Panc1 (cell line): ENCODE data around the gene RHEX. TPM values are rescaled to one million over a fixed set of nuclear protein-coding genes. Genes with fewer than 3 reads are reported as not detected.

Experiments used
- ATAC-seq: fragments of 200-7000 bp; cut with Tn5 transposase; 2 replicates; pipeline ENCODE4 v1.9.1; 2020; ENCODE audit warnings: mild to moderate bottlenecking, moderate library complexity
- BruUV-seq: library from RNA; stranded (reverse); fragments of 400-500 nt; replicated peaks from 2 replicates; lab custom pipeline; 2021; lab: Mats Ljungman, UMichigan
- CTCF ChIA-PET: fragments of 300-600 bp; sonication (Branson Sonifier 250); formaldehyde crosslinking; loops from one replicate; lab custom pipeline; 2022; ENCODE audit warnings: antibody characterized with exemption; lab: Charles Lee
- POLR2A ChIA-PET: fragments of 300-600 bp; sonication (Branson Sonifier 250); formaldehyde crosslinking; loops from one replicate; lab custom pipeline; 2022; ENCODE audit warnings: antibody characterized with exemption; lab: Charles Lee
- DNase-seq: peaks from one replicate; pipeline ENCODE4 v3.0.0-alpha.2; 2010; ENCODE audit warnings: low read depth, low spot score
- H3K27ac ChIP-seq: 2 replicates; pipeline ENCODE4 v1.5.1; 2011; ENCODE audit warnings: mild to moderate bottlenecking, low read length, inconsistent platforms
- H3K27me3 ChIP-seq: fragments of 200-500 bp; sonication (Bioruptor generic); 2 replicates; pipeline ENCODE4 v1.6.0; 2014; ENCODE audit warnings: low read length, inconsistent platforms; ENCODE audit not compliant: control insufficient read depth, insufficient read depth
- H3K36me3 ChIP-seq: fragments of 200-500 bp; sonication (Bioruptor generic); 2 replicates; pipeline ENCODE4 v1.5.1; 2014; ENCODE audit warnings: inconsistent platforms, mild to moderate bottlenecking, low read length, moderate library complexity; ENCODE audit not compliant: control insufficient read depth, insufficient read depth
- H3K4me1 ChIP-seq: 2 replicates; pipeline ENCODE4 v1.5.1; 2011; ENCODE audit warnings: inconsistent platforms, mild to moderate bottlenecking, low read length, moderate library complexity; ENCODE audit not compliant: control insufficient read depth, insufficient read depth
- H3K4me3 ChIP-seq, 2 experiments: 2 replicates each; pipeline ENCODE4 v1.5.1; 2011 to 2012; ENCODE audit warnings: low read depth in 2 of 2, low read length in 2 of 2, mild to moderate bottlenecking in 2 of 2, inconsistent platforms in 1 of 2, moderate library complexity in 1 of 2
- H3K9me3 ChIP-seq: fragments of 200-500 bp; sonication (Bioruptor generic); 2 replicates; pipeline ENCODE4 v1.5.1; 2014; ENCODE audit warnings: low read depth, mild to moderate bottlenecking, inconsistent platforms, low read length, moderate library complexity; ENCODE audit not compliant: control insufficient read depth, insufficient read depth
- CTCF ChIP-seq: fragments of 450-650 bp; IDR thresholded peaks from 2 replicates; pipeline ENCODE4 v1.5.1; 2017; ENCODE audit warnings: mild to moderate bottlenecking
- POLR2AphosphoS5 ChIP-seq: IDR thresholded peaks from 2 replicates; pipeline ENCODE4 v1.6.1; 2012; ENCODE audit warnings: mild to moderate bottlenecking, low read depth, low read length, moderate library complexity
- REST ChIP-seq, 2 experiments: IDR thresholded peaks; 2 replicates each; pipeline ENCODE4 v1.6.1; 2011 to 2012; ENCODE audit warnings: low read depth in 2 of 2, control low read depth in 1 of 2, low read length in 1 of 2, mild to moderate bottlenecking in 1 of 2, moderate library complexity in 1 of 2; ENCODE audit not compliant: insufficient read depth in 1 of 2
- SIN3A ChIP-seq: IDR thresholded peaks from 2 replicates; pipeline ENCODE4 v1.6.1; 2012; ENCODE audit warnings: low read depth, mild to moderate bottlenecking, low read length, moderate library complexity, borderline replicate concordance; ENCODE audit not compliant: insufficient read depth
- TCF7L2 ChIP-seq: IDR thresholded peaks from 2 replicates; pipeline ENCODE4 v1.6.1; 2011; ENCODE audit warnings: mild to moderate bottlenecking, low read depth, low read length, inconsistent platforms
- in situ Hi-C: cut with HindIII; loops from 2 replicates; pipeline ENCODE4 v1.10.0; 2016; ENCODE audit warnings: low sequenced_read_pairs, low pct_unique_long_range_greater_than_20kb
- intact Hi-C: fragments of 100-400 bp; cut with micrococcal nuclease; formaldehyde crosslinking; loops from one replicate; pipeline ENCODE4 v1.10.0; 2022; ENCODE audit not compliant: unreplicated experiment
- total RNA-seq: library from RNA; stranded (reverse); gene quantifications from one replicate; pipeline ENCODE4 v1.2.1, GENCODE V29; 2021; ENCODE audit not compliant: unreplicated experiment

Gene RHEX
- total RNA-seq, 1 experiment from 2014 or later, result not detected

- Histone ChIP-seq H3K27me3 (peaks cover 1% of the 10 kb centered on the region), H3K9me3 (no peaks in the 10 kb centered on the region), H3K27ac (no peak overlapping the region), H3K36me3 (no peaks in the 10 kb centered on the region), H3K4me1 (no peaks in the 10 kb centered on the region), H3K4me3 (no peak overlapping the region)
- BruUV-seq, result no TSS peak
- CTCF ChIA-PET, result no interaction called here
- DNase-seq, result no peak
- ATAC-seq, result no peak
- in situ Hi-C loops (no loop called here), intact Hi-C loops (no loop called here)
- TF ChIP-seq SIN3A (no peak), POLR2AphosphoS5 (no peak), REST (IDR thresholded peaks at IDR 0.05; ENCODE audit: insufficient read depth in 1 of 2, low read depth in 2 of 2, low read length in 1 of 2) (no peak), CTCF (no peak), TCF7L2 (no peak)
- POLR2A ChIA-PET, result no interaction called here
Observed at GRCh38 chr1:206021008-206021625, 31.9 kb upstream of the RHEX start.

- H3K27me3 ChIP-seq, result peaks cover 3% of the 10 kb centered on the region
- no peak for DNase-seq
- CTCF ChIA-PET, result no interaction called here
- H3K9me3 ChIP-seq, result no peaks in the 10 kb centered on the region
- no peak overlapping the region for H3K4me3 ChIP-seq
- no TSS peak for BruUV-seq
- no peaks in the 10 kb centered on the region for H3K4me1 ChIP-seq
- no peaks in the 10 kb centered on the region for H3K36me3 ChIP-seq
- ATAC-seq, result no peak
- intact Hi-C loops (no loop called here), in situ Hi-C loops (no loop called here)
- POLR2A ChIA-PET, result no interaction called here
- no peak overlapping the region for H3K27ac ChIP-seq
- TF ChIP-seq TCF7L2 (no peak), CTCF (no peak), SIN3A (no peak), REST (IDR thresholded peaks at IDR 0.05; ENCODE audit: insufficient read depth in 1 of 2, low read depth in 2 of 2, low read length in 1 of 2) (no peak), POLR2AphosphoS5 (no peak)
Observed at GRCh38 chr1:206021626-206022365, 31.2 kb upstream of the RHEX start.
